Neural progenitor cell (in vitro differentiated cells): Measurements from ENCODE around the gene FER. TPM values are rescaled to one million over a fixed set of nuclear protein-coding genes. Genes with fewer than 3 reads are reported as not detected.
"Not testable (repeated sequence)": the region's sequence is repeated elsewhere in the genome, so short reads cannot be mapped to it uniquely, and the experiment has no call there.

Source experiments
- DNase-seq: peaks from one replicate; pipeline ENCODE4 v3.0.0-alpha.2; 2016; ENCODE audit warnings: low spot score
- H2AFZ ChIP-seq: fragments of 200-600 bp; sonication (generic); replicated peaks from 2 replicates; pipeline ENCODE4 v1.6.1; 2016; ENCODE audit warnings: antibody characterized with exemption
- H3F3A ChIP-seq: fragments of 200-600 bp; sonication (generic); 2 replicates; pipeline ENCODE4 v1.6.1; 2016; ENCODE audit warnings: antibody characterized with exemption, low read depth
- H3K27ac ChIP-seq: fragments of 200-600 bp; sonication (generic); 2 replicates; pipeline ENCODE4 v1.5.1; 2016; ENCODE audit warnings: mild to moderate bottlenecking
- H3K27me3 ChIP-seq: fragments of 200-600 bp; sonication (generic); 2 replicates; pipeline ENCODE4 v1.6.1; 2016; ENCODE audit warnings: mild to moderate bottlenecking, moderate library complexity
- H3K36me3 ChIP-seq: fragments of 200-600 bp; sonication (generic); 2 replicates; pipeline ENCODE4 v1.5.1; 2016
- H3K4me1 ChIP-seq: fragments of 200-600 bp; sonication (generic); 2 replicates; pipeline ENCODE4 v1.6.1; 2016; ENCODE audit warnings: mixed run types
- H3K4me2 ChIP-seq: fragments of 200-600 bp; sonication (generic); 2 replicates; pipeline ENCODE4 v1.6.1; 2016
- H3K4me3 ChIP-seq: fragments of 200-600 bp; sonication (generic); 2 replicates; pipeline ENCODE4 v1.5.1; 2016
- H3K79me2 ChIP-seq: fragments of 200-600 bp; sonication (generic); 2 replicates; pipeline ENCODE4 v1.6.1; 2016; ENCODE audit warnings: low read depth
- H3K9ac ChIP-seq: fragments of 200-600 bp; sonication (generic); 2 replicates; pipeline ENCODE4 v1.6.1; 2016
- H3K9me3 ChIP-seq: fragments of 200-600 bp; sonication (generic); 2 replicates; pipeline ENCODE4 v1.5.1; 2016; ENCODE audit warnings: low read depth
- H4K20me1 ChIP-seq: fragments of 200-600 bp; sonication (generic); 2 replicates; pipeline ENCODE4 v1.6.1; 2016; ENCODE audit warnings: low read depth
- H3K27ac Mint-ChIP-seq: 3 replicates; pipeline ENCODE4 v1.8.0; 2021; ENCODE audit warnings: mixed read lengths
- H3K27me3 Mint-ChIP-seq: 2 replicates; pipeline ENCODE4 v1.8.0; 2022; ENCODE audit warnings: low read depth, mild to moderate bottlenecking, inconsistent platforms, moderate library complexity, mixed read lengths; ENCODE audit not compliant: insufficient read depth
- H3K36me3 Mint-ChIP-seq: 3 replicates; pipeline ENCODE4 v1.8.0; 2021; ENCODE audit warnings: mixed read lengths
- H3K4me1 Mint-ChIP-seq: 3 replicates; pipeline ENCODE4 v1.8.0; 2021; ENCODE audit warnings: mixed read lengths
- H3K4me3 Mint-ChIP-seq: 3 replicates; pipeline ENCODE4 v1.8.0; 2021; ENCODE audit warnings: mild to moderate bottlenecking, moderate library complexity, mixed read lengths
- H3K9me3 Mint-ChIP-seq: 3 replicates; pipeline ENCODE4 v1.8.0; 2020; ENCODE audit warnings: mixed read lengths
- EZH2 ChIP-seq: fragments of 200-600 bp; sonication (generic); IDR thresholded peaks from 2 replicates; pipeline ENCODE4 v1.6.1; 2017; ENCODE audit warnings: antibody characterized with exemption, mild to moderate bottlenecking, moderate library complexity
- EZH2phosphoT487 ChIP-seq: fragments of 200-600 bp; sonication (generic); IDR thresholded peaks from 2 replicates; pipeline ENCODE4 v1.6.1; 2017; ENCODE audit warnings: antibody characterized with exemption
- total RNA-seq: library from RNA; depleted of rRNA; stranded (reverse); fragments of >200 nt; gene quantifications from 2 replicates; pipeline ENCODE4 v1.2.3, GENCODE V29; 2015; ENCODE audit warnings: low replicate concordance
- TF ChIP-seq, protein P1 (sequence below): fragments of 200-600 bp; sonication (generic); IDR thresholded peaks from 2 replicates; pipeline ENCODE4 v1.5.1; 2017; ENCODE audit warnings: antibody characterized with exemption, mild to moderate bottlenecking

The FER gene
- total RNA-seq, 1 donor from 2014 or later: 25.0 TPM

DNA sequence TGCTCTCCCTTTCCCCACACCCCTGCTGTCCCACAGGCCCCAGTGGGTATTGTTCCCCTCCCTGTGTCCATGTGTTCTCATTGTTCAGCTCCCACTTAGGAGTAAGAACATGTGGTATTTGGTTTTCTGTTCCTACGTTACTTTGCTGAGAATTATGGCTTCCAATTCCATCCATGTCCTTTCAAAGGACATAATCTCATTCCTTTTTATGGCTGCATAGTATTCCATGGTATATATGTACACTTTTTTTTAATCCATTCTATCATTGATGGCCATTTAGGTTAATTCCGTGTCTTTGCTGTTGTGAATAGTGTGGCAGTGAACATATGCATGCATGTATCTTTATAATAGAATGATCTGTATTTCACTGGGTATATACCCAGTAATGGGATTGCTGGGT lies 25.6 kb downstream of the FER start:
- no peaks in the 10 kb centered on the region for H3K9me3 ChIP-seq
- H2AFZ ChIP-seq: no peak overlapping the region
- H3K4me1 ChIP-seq: no peaks in the 10 kb centered on the region
- Mint-ChIP-seq H3K4me3 (no peak overlapping the region), H3K27me3 (no peaks in the 10 kb centered on the region), H3K36me3 (peaks cover 24% of the 10 kb centered on the region), H3K4me1 (no peaks in the 10 kb centered on the region), H3K27ac (no peak overlapping the region), H3K9me3 (peaks cover 16% of the 10 kb centered on the region)
- H4K20me1 ChIP-seq: no peaks in the 10 kb centered on the region
- no peak for DNase-seq
- no peak overlapping the region for H3K4me3 ChIP-seq
- H3F3A ChIP-seq: no peaks in the 10 kb centered on the region
- H3K9ac ChIP-seq: no peak overlapping the region
- H3K27me3 ChIP-seq: no peaks in the 10 kb centered on the region
- peaks cover 40% of the 10 kb centered on the region for H3K79me2 ChIP-seq
- H3K27ac ChIP-seq: no peak overlapping the region
- H3K4me2 ChIP-seq: no peak overlapping the region
- TF ChIP-seq EZH2: no peak
- TF ChIP-seq, protein P1, sequence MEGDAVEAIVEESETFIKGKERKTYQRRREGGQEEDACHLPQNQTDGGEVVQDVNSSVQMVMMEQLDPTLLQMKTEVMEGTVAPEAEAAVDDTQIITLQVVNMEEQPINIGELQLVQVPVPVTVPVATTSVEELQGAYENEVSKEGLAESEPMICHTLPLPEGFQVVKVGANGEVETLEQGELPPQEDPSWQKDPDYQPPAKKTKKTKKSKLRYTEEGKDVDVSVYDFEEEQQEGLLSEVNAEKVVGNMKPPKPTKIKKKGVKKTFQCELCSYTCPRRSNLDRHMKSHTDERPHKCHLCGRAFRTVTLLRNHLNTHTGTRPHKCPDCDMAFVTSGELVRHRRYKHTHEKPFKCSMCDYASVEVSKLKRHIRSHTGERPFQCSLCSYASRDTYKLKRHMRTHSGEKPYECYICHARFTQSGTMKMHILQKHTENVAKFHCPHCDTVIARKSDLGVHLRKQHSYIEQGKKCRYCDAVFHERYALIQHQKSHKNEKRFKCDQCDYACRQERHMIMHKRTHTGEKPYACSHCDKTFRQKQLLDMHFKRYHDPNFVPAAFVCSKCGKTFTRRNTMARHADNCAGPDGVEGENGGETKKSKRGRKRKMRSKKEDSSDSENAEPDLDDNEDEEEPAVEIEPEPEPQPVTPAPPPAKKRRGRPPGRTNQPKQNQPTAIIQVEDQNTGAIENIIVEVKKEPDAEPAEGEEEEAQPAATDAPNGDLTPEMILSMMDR: no peak
- TF ChIP-seq EZH2phosphoT487: no peak
- H3K36me3 ChIP-seq: no peaks in the 10 kb centered on the region

DNA sequence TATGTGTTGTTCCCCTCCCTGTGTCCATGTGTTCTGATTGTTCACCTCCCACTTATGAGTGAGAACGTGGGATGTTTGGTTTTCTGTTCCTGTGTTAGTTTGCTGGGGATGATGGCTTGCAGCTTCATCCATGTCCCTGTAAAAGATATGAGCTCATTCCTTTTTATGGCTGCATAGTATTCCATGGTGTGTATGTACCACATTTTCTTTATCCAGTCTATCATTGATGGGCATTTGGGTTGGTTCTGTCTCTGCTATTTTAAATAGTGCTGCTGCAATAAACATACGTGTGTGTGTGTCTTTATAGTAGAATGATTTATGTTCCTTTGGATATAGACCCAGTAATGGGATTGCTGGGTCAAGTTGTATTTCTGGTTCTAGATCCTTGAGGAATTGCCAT lies 26.4 kb downstream of the FER start:
- DNase-seq, H4K20me1 ChIP-seq, H2AFZ ChIP-seq, H3K4me3 ChIP-seq, H3K27ac Mint-ChIP-seq, H3K27me3 ChIP-seq, H3K9me3 ChIP-seq, H3K4me3 Mint-ChIP-seq, H3K4me2 ChIP-seq, H3K27ac ChIP-seq, H3K4me1 ChIP-seq, H3K4me1 Mint-ChIP-seq, H3K36me3 ChIP-seq, H3K9ac ChIP-seq, H3K27me3 Mint-ChIP-seq, H3F3A ChIP-seq: not testable (repeated sequence)
- Mint-ChIP-seq H3K36me3 (peaks cover 27% of the 10 kb centered on the region), H3K9me3 (peaks cover 24% of the 10 kb centered on the region)
- H3K79me2 ChIP-seq: peaks cover 41% of the 10 kb centered on the region

GRCh38 chr5:108777582-108777981 lies 29.9 kb downstream of the FER start:
- H2AFZ ChIP-seq, DNase-seq, H3K27ac Mint-ChIP-seq, H3K27ac ChIP-seq, H3K4me3 ChIP-seq, H3K4me3 Mint-ChIP-seq, H3K27me3 ChIP-seq, H3K9ac ChIP-seq, H3K27me3 Mint-ChIP-seq, H4K20me1 ChIP-seq, H3F3A ChIP-seq, H3K4me1 ChIP-seq, H3K4me2 ChIP-seq, H3K4me1 Mint-ChIP-seq, H3K9me3 ChIP-seq, H3K36me3 ChIP-seq: not testable (repeated sequence)
- Mint-ChIP-seq H3K9me3 (peaks cover 25% of the 10 kb centered on the region), H3K36me3 (peaks cover 24% of the 10 kb centered on the region)
- peaks cover 61% of the 10 kb centered on the region for H3K79me2 ChIP-seq

DNA sequence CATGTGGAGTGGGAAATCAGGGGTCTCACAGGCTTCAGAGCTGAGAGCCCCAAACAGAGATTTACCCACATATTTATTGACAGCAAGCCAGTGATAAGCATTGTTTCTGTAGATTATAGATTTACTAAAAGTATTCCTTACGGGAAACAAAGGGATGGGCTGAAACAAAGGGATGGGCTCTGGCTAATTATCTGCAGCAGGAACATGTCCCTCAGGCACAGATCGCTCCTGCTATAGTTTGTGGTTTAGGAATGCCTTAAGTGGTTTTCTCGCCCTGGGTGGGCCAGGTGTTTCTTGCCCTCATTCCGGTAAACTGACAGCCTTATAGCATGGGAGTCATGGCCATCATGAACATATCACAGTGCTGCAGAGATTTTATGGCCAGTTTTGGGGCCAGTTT lies 36.9 kb downstream of the FER start:
- not testable (repeated sequence) for H3K9ac ChIP-seq, H3K4me1 Mint-ChIP-seq, H3K27ac Mint-ChIP-seq, H3K4me3 Mint-ChIP-seq, H3K4me2 ChIP-seq, H3K27me3 Mint-ChIP-seq, H3K36me3 ChIP-seq, H3K27me3 ChIP-seq, H3F3A ChIP-seq, H3K4me3 ChIP-seq, H3K4me1 ChIP-seq, H3K27ac ChIP-seq, DNase-seq, H2AFZ ChIP-seq, H3K9me3 ChIP-seq, H4K20me1 ChIP-seq
- H3K9me3 Mint-ChIP-seq: peaks cover 10% of the 10 kb centered on the region
- H3K36me3 Mint-ChIP-seq: peaks cover 29% of the 10 kb centered on the region
- H3K79me2 ChIP-seq: peaks cover 15% of the 10 kb centered on the region

- no peaks in the 10 kb centered on the region for H3K9me3 ChIP-seq
- Mint-ChIP-seq H3K4me1 (peaks cover 2% of the 10 kb centered on the region), H3K27ac (no peak overlapping the region)
Measured at GRCh38 chr5:108786806-108787483, 39.2 kb downstream of the FER start.

More at GRCh38 chr5:108786806-108787483, 39.2 kb downstream of the FER start:
- no peaks in the 10 kb centered on the region for H4K20me1 ChIP-seq
- no peak overlapping the region for H3K4me3 ChIP-seq
- H3K79me2 ChIP-seq: no peaks in the 10 kb centered on the region
- Mint-ChIP-seq H3K36me3 (peaks cover 31% of the 10 kb centered on the region), H3K27me3 (no peaks in the 10 kb centered on the region), H3K4me3 (no peak overlapping the region), H3K9me3 (peaks cover 10% of the 10 kb centered on the region)
- TF ChIP-seq EZH2phosphoT487 (no peak), EZH2 (no peak)
- TF ChIP-seq, protein P1: no peak
- no peak overlapping the region for H3K27ac ChIP-seq
- no peaks in the 10 kb centered on the region for H3F3A ChIP-seq
- H3K36me3 ChIP-seq: no peaks in the 10 kb centered on the region
- no peak overlapping the region for H2AFZ ChIP-seq
- no peaks in the 10 kb centered on the region for H3K4me1 ChIP-seq
- H3K4me2 ChIP-seq: no peak overlapping the region
- no peak for DNase-seq
- H3K9ac ChIP-seq: no peak overlapping the region
- no peaks in the 10 kb centered on the region for H3K27me3 ChIP-seq
